Activated T-cell treated with anti-CD3 and anti-CD28 coated beads, Interleukin-2, amount 50 U/mL, for 48 hours (primary cell): ENCODE measurements around the gene GSTT2B.
A peak's percentile ranks its signal among the peaks of the same experiment; 100 is the strongest.
"Not testable (repeated sequence)": the region's sequence is repeated elsewhere in the genome, so short reads cannot be mapped to it uniquely, and the experiment has no call there.

ENCODE experiments used
- DNase-seq, 2 experiments: peaks; one replicate each; pipeline ENCODE4 v3.0.0-alpha.2; 2020

The GSTT2B gene

DNA sequence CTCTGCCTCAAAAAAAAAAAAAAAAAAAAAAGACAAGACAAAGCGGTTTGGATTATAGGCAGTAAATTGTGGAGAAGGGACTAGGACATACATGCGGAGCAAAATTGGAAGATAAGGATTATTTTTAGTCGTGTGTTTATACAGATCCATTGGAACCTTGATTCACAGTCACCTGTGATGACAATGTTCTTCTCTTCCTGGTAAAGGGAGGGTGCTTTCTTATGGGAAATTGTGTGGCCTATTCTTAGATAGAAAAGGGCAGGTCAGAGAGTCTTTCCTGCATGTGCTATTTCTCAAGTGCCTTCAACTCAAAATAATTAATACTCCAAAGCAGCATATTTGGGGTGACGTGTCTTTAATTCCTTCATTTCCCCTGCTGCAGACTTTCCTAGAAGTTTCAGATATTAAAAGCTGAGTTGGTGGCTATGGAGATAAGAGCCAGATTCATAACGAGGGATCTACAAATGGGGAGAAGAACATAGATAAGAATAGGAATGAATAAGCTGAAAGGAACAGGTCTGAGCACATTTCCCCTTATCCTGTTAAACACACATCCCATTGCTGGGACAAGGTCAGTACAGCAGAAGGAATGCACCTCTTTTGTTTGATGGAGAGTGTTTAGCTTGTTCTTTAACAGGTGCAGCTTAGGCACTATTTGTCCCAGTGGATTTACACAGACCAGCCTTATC is 22.5 kb downstream of the GSTT2B start:
- DNase-seq = no peak

DNA sequence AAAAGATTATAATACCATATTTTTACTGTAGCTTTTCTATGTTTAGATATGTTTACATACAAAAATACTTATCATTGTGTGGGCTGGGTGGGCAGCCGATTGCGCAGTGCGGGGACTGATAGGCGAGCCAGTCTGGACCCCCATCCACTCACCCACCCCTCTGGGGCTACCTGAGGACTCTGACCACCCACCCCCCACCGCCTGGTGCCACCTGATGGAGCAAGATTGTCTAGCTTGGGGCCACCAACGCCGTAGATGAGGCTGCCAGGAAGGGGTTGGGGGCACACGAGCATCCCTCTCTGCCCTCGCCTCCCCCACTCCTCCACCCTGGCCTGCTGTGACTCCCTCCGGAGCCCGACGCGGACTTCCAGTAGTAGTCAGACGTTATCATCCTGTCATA is 34.4 kb downstream of the GSTT2B start:
- no peak for DNase-seq

- DNase-seq = no peak
These were observed 35.9 kb downstream of the GSTT2B start for GRCh38 chr22:23925020-23925606.

DNA sequence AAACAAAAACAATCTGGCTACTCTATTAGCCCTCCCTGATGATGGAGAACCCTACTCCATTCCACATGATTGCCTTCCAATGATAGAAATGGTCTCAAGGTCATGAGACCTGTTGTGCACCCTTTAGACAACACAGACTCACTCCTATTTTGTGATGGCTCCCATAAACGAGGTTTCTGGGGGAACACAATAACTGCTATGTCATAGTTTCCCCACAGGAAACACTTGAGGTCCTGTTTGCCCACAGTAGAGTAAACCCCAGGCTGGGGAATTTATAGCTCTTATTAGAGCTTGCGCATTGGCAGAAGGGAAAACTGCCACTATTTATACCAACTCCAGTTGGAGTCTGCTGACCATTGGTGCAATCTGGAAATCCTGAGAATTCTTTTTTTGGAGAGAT is 38.1 kb downstream of the GSTT2B start:
- no peak for DNase-seq

GRCh38 chr22:23921586-23922201 is 39.3 kb downstream of the GSTT2B start:
- not testable (repeated sequence) for DNase-seq

- not testable (repeated sequence) for DNase-seq
These were observed 40.8 kb downstream of the GSTT2B start for GRCh38 chr22:23920267-23920611.

DNA sequence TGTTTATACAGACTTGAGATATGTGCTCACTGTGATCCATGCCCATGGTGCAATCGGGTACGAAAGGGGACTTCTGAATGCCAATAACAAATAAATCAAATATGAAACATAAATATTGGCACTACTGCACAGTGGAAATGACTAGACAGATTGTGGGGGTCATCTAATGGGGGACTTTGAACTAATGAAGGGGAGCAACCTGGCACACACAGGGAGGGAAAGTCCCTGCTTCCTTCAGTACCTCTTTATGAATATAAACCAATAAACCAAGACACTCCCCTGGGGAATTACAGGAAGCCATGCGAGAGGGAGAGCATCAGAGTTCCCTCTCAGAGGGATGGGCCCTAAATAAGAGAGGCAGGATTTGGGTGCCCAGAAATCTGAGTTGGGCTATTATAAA is 45.7 kb downstream of the GSTT2B start:
- peak in 1 of 2 experiments; percentile 3 for DNase-seq

GRCh38 chr22:23913661-23914353 is 47.2 kb downstream of the GSTT2B start:
- peak; percentile 100 for DNase-seq

DNA sequence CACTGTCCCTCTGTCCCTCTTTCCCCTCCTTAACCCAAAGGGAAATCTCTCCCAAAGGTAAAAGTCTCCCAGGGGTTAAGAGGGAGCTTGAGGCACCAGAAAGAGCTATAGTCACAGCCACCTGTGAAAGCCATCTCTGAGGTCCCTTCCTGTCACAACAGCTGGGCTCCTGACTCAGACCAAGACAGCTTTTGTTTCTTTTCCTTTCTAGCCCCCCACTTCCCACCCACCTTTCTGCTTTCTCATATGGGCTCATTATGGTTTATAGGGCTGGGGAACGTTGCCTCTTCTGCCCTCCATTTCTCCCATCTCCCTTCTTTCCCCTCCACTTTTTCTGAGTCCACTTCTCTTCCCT is 47.7 kb downstream of the GSTT2B start:
- DNase-seq = no peak

GRCh38 chr22:23912293-23912903 is 48.6 kb downstream of the GSTT2B start:
- DNase-seq = peak; percentile 12 to 13

DNA sequence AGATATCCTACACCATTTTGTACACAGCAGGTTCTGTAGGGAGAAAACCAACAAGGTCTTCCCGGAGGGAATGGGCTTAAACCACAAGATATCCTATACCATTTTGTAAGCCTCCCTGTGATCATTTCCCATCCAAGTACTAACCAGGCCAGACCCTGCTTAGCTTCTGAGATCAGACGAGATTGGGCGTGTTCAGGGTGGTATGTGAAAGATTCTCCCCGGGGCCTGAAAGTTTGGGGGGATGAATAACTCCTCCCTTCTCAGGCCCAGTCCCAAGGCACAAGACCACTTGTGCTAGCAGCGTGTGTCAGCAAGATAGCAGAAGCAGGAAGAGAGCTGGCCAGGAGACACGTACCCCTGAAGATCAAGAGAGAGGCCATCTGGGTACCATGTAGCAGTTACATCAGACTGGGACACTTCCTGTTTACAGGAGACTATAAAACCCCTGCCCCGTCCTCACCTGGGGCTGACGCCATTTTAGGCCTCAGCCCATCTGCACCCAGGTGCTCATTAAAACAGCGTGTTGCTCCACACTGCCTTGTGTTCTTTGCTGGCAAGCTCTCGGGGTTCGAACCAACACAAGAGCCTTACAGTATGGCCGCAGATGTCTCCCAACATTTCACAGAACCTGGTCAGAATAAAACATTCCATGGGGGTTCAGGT is 49.5 kb downstream of the GSTT2B start:
- DNase-seq = peak in 1 of 2 experiments; percentile 14

- no peak for DNase-seq
These were observed 50.4 kb downstream of the GSTT2B start for GRCh38 chr22:23910496-23911190.

DNA sequence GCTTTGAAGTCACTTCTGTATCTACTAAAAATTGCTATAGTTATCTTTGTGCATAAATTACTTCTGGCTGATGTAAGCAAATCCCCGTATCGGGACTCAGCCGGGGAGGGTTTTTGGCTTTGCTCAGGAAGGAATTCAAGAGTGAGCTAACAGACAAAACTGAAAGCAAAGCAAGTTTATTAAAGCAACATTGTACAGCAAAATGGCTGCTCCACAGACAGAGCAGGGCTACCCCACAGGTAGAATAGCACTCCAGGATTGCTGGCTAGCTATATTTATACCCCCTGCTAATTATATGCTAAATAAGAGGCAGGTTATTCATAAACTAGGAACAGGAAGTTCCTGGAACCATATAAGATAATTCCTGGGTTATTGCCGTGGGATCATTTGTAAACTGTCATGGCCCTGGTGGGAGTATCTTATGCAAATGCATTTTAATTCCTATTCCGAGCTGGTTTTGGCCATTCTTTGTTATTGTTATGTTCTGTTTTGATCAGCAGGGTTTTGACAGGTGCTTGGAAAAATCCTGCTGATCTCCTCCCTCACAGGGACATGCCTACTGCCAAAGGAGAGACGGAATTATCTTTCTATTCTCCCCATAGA is 51.6 kb downstream of the GSTT2B start:
- no peak for DNase-seq

- DNase-seq = no peak
These were observed 52.3 kb downstream of the GSTT2B start for GRCh38 chr22:23908587-23909205.

GRCh38 chr22:23907423-23907822 is 53.6 kb downstream of the GSTT2B start:
- not testable (repeated sequence) for DNase-seq
